Embryonic facial prominence (tissue), 1 donor: ENCODE data around the gene SMIM34.
"Not testable (repeated sequence)": the region's sequence is repeated elsewhere in the genome, so short reads cannot be mapped to it uniquely, and the experiment has no call there.

Source experiments
- DNase-seq: peaks from one replicate; pipeline ENCODE4 v3.0.0-alpha.2; 2016; ENCODE audit errors: extremely low spot score

The SMIM34 gene, protein sequence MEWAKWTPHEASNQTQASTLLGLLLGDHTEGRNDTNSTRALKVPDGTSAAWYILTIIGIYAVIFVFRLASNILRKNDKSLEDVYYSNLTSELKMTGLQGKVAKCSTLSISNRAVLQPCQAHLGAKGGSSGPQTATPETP

GRCh38 chr21:34423805-34424204 lies at the start of gene SMIM34:
Gene SMIM34, minus strand, starts transcription at chr21:34423951. Its CDS starts 112 bp downstream, at chr21:34423839.
- not testable (repeated sequence) for DNase-seq

DNA sequence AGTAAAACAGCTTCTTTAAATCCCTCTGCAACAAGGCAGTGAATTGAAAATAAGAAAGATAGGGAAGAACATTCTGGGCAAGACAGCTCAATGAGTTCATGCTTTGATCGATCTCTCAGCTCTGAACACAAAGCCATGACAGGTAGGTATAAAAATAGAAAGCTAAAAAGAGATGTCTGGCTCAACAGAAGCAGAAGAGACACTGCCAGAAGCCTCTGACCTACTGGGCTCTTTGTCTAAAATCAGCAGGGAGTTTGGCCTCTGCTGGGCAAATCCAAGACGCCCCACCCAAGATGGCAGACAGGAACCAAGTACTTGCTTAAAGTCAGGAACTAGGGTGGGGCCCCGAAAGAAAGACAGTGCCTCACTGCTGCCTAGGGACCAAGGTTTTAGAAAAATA lies 43.6 kb upstream of the SMIM34 start:
- not testable (repeated sequence) for DNase-seq

DNA sequence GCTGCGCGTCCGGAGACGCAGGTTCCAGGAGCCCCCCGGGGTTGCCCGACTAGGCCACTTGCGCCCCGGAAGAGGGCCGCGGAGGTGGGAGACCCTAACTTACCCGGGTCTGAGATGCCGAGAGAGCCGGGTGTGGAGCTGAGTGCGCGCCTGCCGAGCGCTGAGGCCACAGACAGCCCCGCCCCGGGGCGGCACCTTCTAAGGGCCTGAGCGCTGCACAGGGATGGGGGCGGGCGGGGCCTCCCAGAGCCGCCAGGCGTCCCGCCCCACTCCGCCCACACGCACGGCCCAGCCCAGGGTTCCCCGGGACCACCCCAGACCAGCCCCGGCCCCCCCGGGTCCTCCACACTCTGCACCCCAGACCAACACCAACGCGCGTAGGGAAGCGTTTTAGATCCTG lies 35.7 kb upstream of the SMIM34 start:
- not testable (repeated sequence) for DNase-seq

GRCh38 chr21:34458266-34458665 lies 34.5 kb upstream of the SMIM34 start:
- DNase-seq, result not testable (repeated sequence)

DNA sequence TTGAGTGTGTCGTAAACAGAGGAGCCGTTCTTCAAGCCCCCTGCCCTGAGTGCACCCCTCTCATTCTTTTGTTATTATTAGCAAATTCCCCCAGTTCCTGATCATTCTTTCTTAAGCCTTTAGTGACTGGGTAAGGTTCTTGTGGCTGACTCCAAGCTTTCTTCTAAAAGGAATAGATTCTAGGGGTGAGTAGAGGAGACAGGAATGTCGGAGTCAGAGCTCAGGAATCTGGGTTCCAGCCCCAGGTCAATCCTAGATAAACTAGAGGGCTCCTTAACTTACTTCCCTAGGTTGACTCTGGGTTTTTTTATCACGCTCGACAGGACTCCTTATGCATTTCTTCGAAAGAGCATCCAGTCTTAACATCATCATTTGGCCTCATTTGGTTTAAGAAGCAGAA lies 32.4 kb upstream of the SMIM34 start:
- DNase-seq, result not testable (repeated sequence)

- not testable (repeated sequence) for DNase-seq
Measured at GRCh38 chr21:34455628-34456027, 31.9 kb upstream of the SMIM34 start.

GRCh38 chr21:34447018-34447417 lies 23.3 kb upstream of the SMIM34 start:
- DNase-seq, result not testable (repeated sequence)

GRCh38 chr21:34443486-34443885 lies 19.7 kb upstream of the SMIM34 start:
- DNase-seq, result not testable (repeated sequence)

GRCh38 chr21:34429710-34430109 lies 6.0 kb upstream of the SMIM34 start:
- DNase-seq, result not testable (repeated sequence)

- not testable (repeated sequence) for DNase-seq
Measured at GRCh38 chr21:34428441-34428840, 4.7 kb upstream of the SMIM34 start.

DNA sequence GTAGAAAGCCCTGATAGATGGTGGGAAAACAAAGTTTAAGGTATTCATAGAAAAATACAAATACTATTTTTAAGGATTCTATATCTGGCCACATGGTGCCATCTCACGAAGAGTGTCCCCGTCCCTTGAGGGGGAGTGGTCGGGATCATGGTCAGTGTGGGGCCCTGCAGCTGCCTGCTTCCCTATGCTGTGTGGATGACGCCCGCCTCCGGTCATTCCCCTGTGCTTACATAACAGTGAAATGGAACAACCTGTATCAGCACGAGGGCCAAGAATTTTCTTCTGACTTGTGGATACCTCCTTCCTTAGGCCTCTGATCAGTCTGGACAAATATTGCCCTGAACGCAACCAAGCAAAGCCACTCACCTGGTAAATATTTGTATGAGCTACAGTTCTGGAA lies 3.6 kb upstream of the SMIM34 start:
- not testable (repeated sequence) for DNase-seq

- DNase-seq, result not testable (repeated sequence)
Measured at GRCh38 chr21:34417448-34418077, 6.2 kb downstream of the SMIM34 start.

- not testable (repeated sequence) for DNase-seq
Measured at GRCh38 chr21:34407294-34407693, 16.5 kb downstream of the SMIM34 start.

DNA sequence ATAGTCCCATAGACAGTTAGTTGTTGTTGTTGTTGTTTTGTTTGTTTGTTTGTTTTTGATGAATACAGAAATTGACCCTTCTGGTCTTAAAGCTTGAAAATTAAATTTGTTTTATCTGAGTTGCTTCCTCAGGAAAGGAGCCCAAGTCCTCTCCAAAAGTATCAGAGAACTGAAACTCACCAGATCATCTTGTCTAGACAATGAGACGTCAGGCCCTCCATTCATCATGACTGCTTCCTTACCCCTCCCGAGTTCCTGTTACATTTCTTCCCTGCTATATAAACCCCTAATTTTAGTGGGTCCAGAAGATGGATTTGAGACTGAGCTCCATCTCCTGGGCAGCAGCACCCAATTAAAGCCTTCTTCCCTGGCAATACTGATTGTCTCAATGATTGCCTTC lies 17.1 kb downstream of the SMIM34 start:
- DNase-seq, result not testable (repeated sequence)

DNA sequence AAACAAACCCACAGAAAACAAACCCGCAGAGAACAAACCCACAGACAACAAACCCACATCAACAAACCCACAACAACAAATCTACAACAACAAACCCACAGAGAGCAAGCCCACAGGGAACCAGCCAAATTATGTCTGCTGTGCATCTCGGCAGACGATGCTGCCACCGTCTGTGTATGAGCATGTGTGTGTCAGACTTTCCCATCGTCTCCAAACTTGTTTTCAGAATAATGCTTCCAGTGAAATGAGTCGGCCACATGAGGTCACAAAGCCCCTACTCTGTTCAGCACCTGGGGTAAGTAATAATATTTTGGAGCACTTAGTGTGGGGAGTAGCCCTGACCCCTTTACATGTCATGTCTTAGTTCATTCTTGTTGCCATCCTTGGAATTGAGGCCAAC lies 17.6 kb downstream of the SMIM34 start:
- DNase-seq, result not testable (repeated sequence)

DNA sequence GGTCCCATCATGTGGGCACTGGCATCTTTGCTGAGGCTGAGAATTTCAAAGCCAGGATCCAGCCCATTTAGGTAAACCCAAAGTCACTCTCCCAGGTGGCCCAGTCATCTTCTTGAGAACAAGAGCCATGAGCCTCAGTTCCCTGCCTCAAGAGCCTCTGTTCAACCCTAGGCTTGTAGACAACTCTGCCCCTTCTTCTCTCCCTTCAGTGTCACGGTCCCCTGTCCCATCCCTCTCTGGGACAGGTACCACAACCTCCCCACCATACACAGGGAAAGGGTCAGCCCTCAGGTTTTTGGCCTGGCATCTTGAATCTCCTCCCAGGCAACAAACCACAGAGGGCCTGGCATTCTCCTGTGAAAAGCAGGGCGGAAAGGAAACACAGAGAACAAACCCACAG lies 18.1 kb downstream of the SMIM34 start:
- DNase-seq, result not testable (repeated sequence)

DNA sequence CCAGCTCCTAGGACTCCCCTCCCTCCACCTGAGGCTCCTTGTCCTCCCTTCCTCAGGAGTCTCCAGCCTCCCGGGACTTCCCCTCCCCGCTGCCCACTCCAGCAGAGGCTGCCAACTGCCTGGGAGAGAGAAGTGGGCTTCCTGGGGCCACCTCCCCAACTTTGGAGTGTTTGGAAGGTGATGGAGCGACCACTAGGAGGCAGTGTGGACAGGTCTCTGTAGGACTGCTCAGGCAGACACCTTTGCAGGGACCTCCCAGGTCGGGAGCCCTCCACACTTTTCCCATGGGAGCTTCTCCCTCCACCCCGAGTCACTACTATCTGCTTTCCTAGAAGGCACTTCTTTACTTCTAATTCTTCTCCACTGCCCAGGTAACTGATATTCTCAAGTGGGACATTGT lies 19.0 kb downstream of the SMIM34 start:
- DNase-seq, result not testable (repeated sequence)

GRCh38 chr21:34400522-34400921 lies 23.2 kb downstream of the SMIM34 start:
- DNase-seq, result not testable (repeated sequence)

GRCh38 chr21:34383724-34384415 lies 39.9 kb downstream of the SMIM34 start:
- DNase-seq, result not testable (repeated sequence)

DNA sequence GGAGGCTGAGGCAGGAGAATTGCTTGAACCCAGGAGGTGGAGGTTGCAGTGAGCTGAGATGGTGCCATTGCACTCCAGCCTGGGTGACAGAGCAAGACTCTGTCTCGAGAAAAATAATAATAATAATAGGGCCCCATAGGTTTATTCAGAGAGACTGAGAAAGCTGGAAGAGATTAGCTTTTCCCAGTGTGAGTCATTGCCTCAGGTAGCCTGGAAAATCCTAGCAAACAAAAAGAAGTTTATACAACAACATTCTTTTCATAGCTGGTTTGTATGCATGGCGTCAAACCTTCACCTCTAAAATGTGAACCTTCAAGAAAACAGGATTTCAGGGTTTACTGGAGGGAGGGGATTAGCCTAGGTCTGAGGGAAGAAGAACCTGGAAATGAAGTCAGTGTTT lies 40.6 kb downstream of the SMIM34 start:
- not testable (repeated sequence) for DNase-seq

DNA sequence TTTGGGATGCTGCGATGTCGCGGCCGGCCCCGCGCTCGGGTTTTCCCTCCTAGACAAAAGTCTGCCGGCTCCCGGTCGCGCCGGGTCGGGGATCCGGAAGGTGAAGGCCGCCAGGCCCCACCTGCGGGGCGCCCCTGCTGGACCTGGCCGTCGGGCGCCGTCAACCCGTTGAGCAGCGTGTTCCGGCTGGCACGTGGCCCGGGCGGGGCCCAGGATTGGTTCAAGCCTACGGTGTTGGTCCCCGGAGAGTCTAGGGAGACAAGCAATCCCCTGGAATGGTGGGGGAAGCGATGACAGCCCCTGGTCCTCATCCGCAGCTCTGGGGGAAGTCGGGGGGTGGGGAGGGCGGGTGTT lies 48.2 kb downstream of the SMIM34 start:
- not testable (repeated sequence) for DNase-seq

GRCh38 chr21:34374940-34375618 lies 48.7 kb downstream of the SMIM34 start, which contains the start of gene SMIM11:
Gene SMIM11, plus strand, starts transcription at chr21:34375507. Its CDS starts 3,998 bp downstream, at chr21:34379505.
- DNase-seq, result not testable (repeated sequence)
